H1 (cell line): ENCODE results near the gene TMSB10. TPM values are rescaled to one million over a fixed set of nuclear protein-coding genes. Genes with fewer than 3 reads are reported as not detected.
A peak's percentile ranks its signal among the peaks of the same experiment; 100 is the strongest.

Source experiments
- CTCF ChIA-PET: fragments of 300-600 bp; sonication (Branson Sonifier 250); formaldehyde crosslinking; loops from one replicate; lab custom pipeline; 2021; ENCODE audit not compliant: partially characterized antibody; lab: Charles Lee
- POLR2A ChIA-PET: fragments of 300-600 bp; sonication (Branson Sonifier 250); formaldehyde crosslinking; loops from one replicate; lab custom pipeline; 2021; ENCODE audit warnings: inconsistent platforms; ENCODE audit not compliant: partially characterized antibody; lab: Charles Lee
- DNase-seq, 2 experiments: peaks; one replicate each; pipeline versions ENCODE4 v3.0.0 to v3.0.0-alpha.2; 2010 to 2022; ENCODE audit warnings: low spot score in 2 of 2, low read depth in 1 of 2, mixed read lengths in 1 of 2
- FAIRE-seq: peaks from 2 replicates; lab custom pipeline; 2011; peaks lifted over from hg19 to GRCh38; lab: Jason Lieb, UNC
- H2AFZ ChIP-seq: 2 replicates; pipeline ENCODE4 v1.8.1; 2012; ENCODE audit warnings: low read length, inconsistent platforms
- H2AK5ac ChIP-seq: 2 replicates; pipeline ENCODE4 v1.6.1; 2013; ENCODE audit warnings: low read depth, low read length
- H2BK120ac ChIP-seq: replicated peaks from 2 replicates; pipeline ENCODE3; 2013; ENCODE audit warnings: low read depth, low read length, inconsistent platforms
- H2BK12ac ChIP-seq: 2 replicates; pipeline ENCODE4 v1.6.1; 2013; ENCODE audit warnings: low read depth, low read length
- H2BK15ac ChIP-seq: 2 replicates; pipeline ENCODE4 v1.6.1; 2013; ENCODE audit warnings: low read length
- H2BK20ac ChIP-seq: 2 replicates; pipeline ENCODE4 v1.6.1; 2013; ENCODE audit warnings: low read length
- H2BK5ac ChIP-seq: 2 replicates; pipeline ENCODE4 v1.6.1; 2013; ENCODE audit warnings: low read depth, low read length
- H3K14ac ChIP-seq: 2 replicates; pipeline ENCODE4 v1.6.1; 2013; ENCODE audit warnings: inconsistent platforms; ENCODE audit not compliant: insufficient read length
- H3K18ac ChIP-seq: 2 replicates; pipeline ENCODE4 v1.6.1; 2013; ENCODE audit warnings: low read length; ENCODE audit errors: extremely low read depth
- H3K23ac ChIP-seq: 2 replicates; pipeline ENCODE4 v1.6.1; 2013; ENCODE audit warnings: inconsistent platforms; ENCODE audit not compliant: insufficient read length
- H3K23me2 ChIP-seq: 2 replicates; pipeline ENCODE4 v1.6.1; 2013; ENCODE audit warnings: low read depth, low read length
- H3K27ac ChIP-seq: 2 replicates; pipeline ENCODE4 v1.6.1; 2011; ENCODE audit warnings: low read depth, low read length, inconsistent platforms
- H3K27me3 ChIP-seq, 4 experiments: replicated peaks in 1 of 4; 1 replicate in 1 of 4; 2 replicates in 3 of 4; pipeline versions ENCODE4 v1.6.1 to v1.8.1; 2011 to 2013; ENCODE audit warnings: low read length in 3 of 4, mild to moderate bottlenecking in 3 of 4, inconsistent platforms in 2 of 4, mixed read lengths in 2 of 4, moderate library complexity in 1 of 4; ENCODE audit not compliant: control insufficient read depth in 3 of 4, insufficient read depth in 3 of 4; ENCODE audit errors: extremely low read depth in 1 of 4
- H3K36me3 ChIP-seq, 4 experiments: 2 replicates each; pipeline versions ENCODE4 v1.6.1 to v1.8.1; 2011 to 2013; ENCODE audit warnings: mild to moderate bottlenecking in 4 of 4, low read length in 3 of 4, moderate library complexity in 2 of 4, control low read depth in 1 of 4, inconsistent platforms in 1 of 4; ENCODE audit not compliant: insufficient read depth in 4 of 4, control insufficient read depth in 2 of 4
- H3K4ac ChIP-seq: replicated peaks from 2 replicates; pipeline ENCODE3; 2013; ENCODE audit warnings: low read length, low read depth, mixed read lengths, inconsistent platforms; ENCODE audit not compliant: insufficient read length
- H3K4me1 ChIP-seq, 4 experiments: replicated peaks in 1 of 4; 1 replicate in 1 of 4; 2 replicates in 3 of 4; pipeline versions ENCODE4 v1.6.1 to v1.8.1; 2011 to 2013; ENCODE audit warnings: low read length in 3 of 4, inconsistent platforms in 2 of 4, mixed read lengths in 1 of 4; ENCODE audit not compliant: insufficient read depth in 4 of 4, control insufficient read depth in 3 of 4
- H3K4me2 ChIP-seq, 2 experiments: 2 replicates each; pipeline versions ENCODE4 v1.6.1 to v1.8.1; 2011 to 2013; ENCODE audit warnings: low read depth in 2 of 2, low read length in 2 of 2, control low read depth in 1 of 2, inconsistent platforms in 1 of 2, mild to moderate bottlenecking in 1 of 2; ENCODE audit not compliant: insufficient read depth in 1 of 2
- H3K4me3 ChIP-seq, 4 experiments: fragments of 200-600, 300-600 bp in 1 of 4; sonication (generic), shearing (Covaris generic), sonication (Bioruptor Twin) in 1 of 4; 2 replicates each; pipeline versions ENCODE4 v1.5.1 to v1.8.1; 2011 to 2016; ENCODE audit warnings: low read length in 4 of 4, low read depth in 3 of 4, control low read depth in 2 of 4, inconsistent platforms in 2 of 4, mild to moderate bottlenecking in 2 of 4, mixed read lengths in 1 of 4, moderate library complexity in 1 of 4; ENCODE audit not compliant: insufficient read depth in 2 of 4; ENCODE audit errors: extremely low read depth in 1 of 4
- H3K56ac ChIP-seq: replicated peaks from 2 replicates; pipeline ENCODE3; 2013; ENCODE audit warnings: low read depth, mild to moderate bottlenecking, mixed read lengths, low read length, inconsistent platforms; ENCODE audit not compliant: insufficient read length
- H3K79me1 ChIP-seq: 2 replicates; pipeline ENCODE4 v1.6.1; 2013; ENCODE audit warnings: low read depth, low read length, control low read depth
- H3K79me2 ChIP-seq, 2 experiments: 2 replicates each; pipeline versions ENCODE4 v1.6.1 to v1.8.1; 2012 to 2013; ENCODE audit warnings: low read length in 2 of 2, mild to moderate bottlenecking in 2 of 2, inconsistent platforms in 1 of 2; ENCODE audit not compliant: insufficient read depth in 2 of 2, control insufficient read depth in 1 of 2
- H3K9ac ChIP-seq, 4 experiments: replicated peaks in 1 of 4; 1 replicate in 1 of 4; 2 replicates in 3 of 4; pipeline versions ENCODE4 v1.6.1 to v1.8.1; 2011 to 2013; ENCODE audit warnings: low read depth in 3 of 4, low read length in 3 of 4, control low read depth in 2 of 4, mild to moderate bottlenecking in 2 of 4, moderate library complexity in 2 of 4, inconsistent platforms in 1 of 4; ENCODE audit errors: extremely low read depth in 1 of 4
- H3K9me3 ChIP-seq, 2 experiments: 2 replicates each; pipeline versions ENCODE4 v1.6.1 to v1.8.1; 2012 to 2013; ENCODE audit warnings: mild to moderate bottlenecking in 2 of 2, moderate library complexity in 2 of 2, control low read depth in 1 of 2, inconsistent platforms in 1 of 2, low read depth in 1 of 2, low read length in 1 of 2, mixed read lengths in 1 of 2; ENCODE audit not compliant: insufficient read depth in 2 of 2
- H4K20me1 ChIP-seq, 2 experiments: replicated peaks in 1 of 2; 2 replicates each; pipeline versions ENCODE3 to v1.8.1; 2011 to 2013; ENCODE audit warnings: inconsistent platforms in 2 of 2, low read length in 2 of 2, mild to moderate bottlenecking in 1 of 2; ENCODE audit not compliant: insufficient read depth in 2 of 2, control insufficient read depth in 1 of 2
- H4K5ac ChIP-seq: 2 replicates; pipeline ENCODE4 v1.6.1; 2013; ENCODE audit warnings: low read length, low read depth, mixed read lengths, inconsistent platforms; ENCODE audit not compliant: insufficient read length
- H4K8ac ChIP-seq: 2 replicates; pipeline ENCODE4 v1.8.0; 2013; ENCODE audit warnings: mild to moderate bottlenecking, moderate library complexity, low read length, inconsistent platforms; ENCODE audit not compliant: insufficient read depth; ENCODE audit errors: extremely low read depth
- H4K91ac ChIP-seq: replicated peaks from 2 replicates; pipeline ENCODE3; 2013; ENCODE audit warnings: low read length, mixed read lengths, inconsistent platforms; ENCODE audit not compliant: insufficient read length
- EZH2 ChIP-seq: fragments of 200-600 bp; sonication (generic); IDR thresholded peaks from 2 replicates; pipeline ENCODE4 v1.7.1; 2012; ENCODE audit warnings: low read depth, mild to moderate bottlenecking, moderate library complexity, low read length, inconsistent platforms; ENCODE audit not compliant: severe bottlenecking
- GABPA ChIP-seq: IDR thresholded peaks from 2 replicates; pipeline ENCODE4 v1.6.1; 2011; ENCODE audit warnings: mild to moderate bottlenecking, low read length, moderate library complexity, borderline replicate concordance; ENCODE audit not compliant: insufficient read depth
- JUN ChIP-seq: IDR thresholded peaks from 2 replicates; pipeline ENCODE4 v1.6.1; 2011; ENCODE audit warnings: low read depth, mild to moderate bottlenecking, improper control_type of control experiment, low read length
- RBBP5 ChIP-seq: IDR thresholded peaks from 2 replicates; pipeline ENCODE4 v1.7.1; 2012; ENCODE audit warnings: low read depth, mild to moderate bottlenecking, inconsistent platforms, low read length, moderate library complexity, borderline replicate concordance
- SIRT6 ChIP-seq: IDR thresholded peaks from one replicate; pipeline ENCODE4 v1.7.1; 2012; ENCODE audit warnings: low read length, inconsistent platforms
- SIX5 ChIP-seq: IDR thresholded peaks from 2 replicates; pipeline ENCODE4 v1.6.1; 2011; ENCODE audit warnings: mild to moderate bottlenecking, low read depth, low read length
- WGBS, 2 experiments: shearing (Covaris generic) in 1 of 2; methylation state at CpG; one replicate each; pipeline versions ENCODE4 v1.1.6 to v1.1.7; 2013 to 2015; ENCODE audit warnings: low lambda C conversion rate in 2 of 2, mixed read lengths in 2 of 2, inconsistent platforms in 1 of 2, low coverage in 1 of 2, missing lambda C conversion rate in 1 of 2; ENCODE audit not compliant: insufficient replicate concordance in 2 of 2, insufficient coverage in 1 of 2, insufficient read length in 1 of 2; ENCODE audit errors: extremely low coverage in 1 of 2, missing lambda C conversion rate in 1 of 2; 5-methylcytosine and 5-hydroxymethylcytosine counted together
- polyA plus RNA-seq, 7 experiments: library from polyadenylated mRNA; depleted of rRNA in 3 of 7; stranded (reverse) in 5 of 7; unstranded in 2 of 7; fragments of >200 nt in 5 of 7; fragments of 200-250 nt in 2 of 7; gene quantifications; 1 replicate in 5 of 7; 2 replicates in 1 of 7; 4 replicates in 1 of 7; pipeline versions ENCODE4 v1.2.1 to v1.2.3, GENCODE V29; 2011 to 2013; ENCODE audit warnings: missing spikeins in 2 of 7, mixed read lengths in 2 of 7
- total RNA-seq: library from RNA; stranded (reverse); fragmentation: NEBNext Ultra II Directional; extraction: Animal tissue kit (Norgen Biotek cat#: 25700); gene quantifications from 2 replicates; pipeline ENCODE4 v1.2.1, GENCODE V29; 2021

The TMSB10 gene
- total and polyA plus RNA-seq, 2 of the 8 experiments (the other 6 are each of a cell fraction or from before 2014, with no cell fraction given), result 593 to 1,075 TPM

GRCh38 chr2:84885111-84885510, 20.3 kb upstream of the TMSB10 start:
- H2BK15ac ChIP-seq, result 0 out of 2 replicates have a peak overlapping the region, but pooled peaks have one; percentile 8
- no peak overlapping the region for H2BK12ac ChIP-seq
- peaks cover 15% of the 10 kb centered on the region for H3K23me2 ChIP-seq
- H2BK5ac ChIP-seq, result no peak overlapping the region
- no peak overlapping the region for H4K8ac ChIP-seq
- H3K27me3 ChIP-seq, result peaks cover 2 to 19% (median 18%) of the 10 kb centered on the region in 4 experiments
- ChIA-PET CTCF (interaction anchor here (1.1 to 8.1 kb wide), 3 partner anchors 14 to 40 kb away, joined by 3 to 38 read pairs (median 6); no protein-coding TSS in a partner anchor), POLR2A (no interaction called here)
- no peak for FAIRE-seq
- no peaks in the 10 kb centered on the region for H3K79me2 ChIP-seq
- no peak overlapping the region for H3K9ac ChIP-seq
- H3K14ac ChIP-seq, result no peak overlapping the region
- H4K20me1 ChIP-seq, result no peaks in the 10 kb centered on the region
- H3K4me2 ChIP-seq, result no peak overlapping the region
- H3K18ac ChIP-seq, result no peak overlapping the region
- no peak overlapping the region for H2AFZ ChIP-seq
- H3K36me3 ChIP-seq, result no peaks in the 10 kb centered on the region
- H4K5ac ChIP-seq, result no peak overlapping the region
- 85% methylated on average over 2 of the region's 2 CpGs; no CpG with 5 or more reads in 1 of the 2 experiments for WGBS, 2 experiments
- H2AK5ac ChIP-seq, result no peak overlapping the region
- no peak for DNase-seq
- H3K23ac ChIP-seq, result no peak overlapping the region
- no peak overlapping the region for H2BK120ac ChIP-seq
- H3K27ac ChIP-seq, result no peak overlapping the region
- peaks cover 0 to 3% (median under 1%) of the 10 kb centered on the region in 4 experiments; a peak in 3 of 7 replicates for H3K4me1 ChIP-seq
- no peak overlapping the region for H3K4ac ChIP-seq
- H2BK20ac ChIP-seq, result no peak overlapping the region
- H4K91ac ChIP-seq, result no peak overlapping the region
- no peak for TF ChIP-seq EZH2
- no peak for TF ChIP-seq GABPA
- no peak for TF ChIP-seq RBBP5
- TF ChIP-seq SIRT6, result no peak
- no peak for TF ChIP-seq SIX5
- no peak for TF ChIP-seq JUN
- no peaks in the 10 kb centered on the region for H3K79me1 ChIP-seq
- no peaks in the 10 kb centered on the region for H3K9me3 ChIP-seq
- H3K4me3 ChIP-seq, result no peak overlapping the region
- H3K56ac ChIP-seq, result no peak overlapping the region
